GM23338 (cell line): ENCODE measurements around the gene PILRB. TPM values are rescaled to one million over a fixed set of nuclear protein-coding genes. Genes with fewer than 3 reads are reported as not detected.

Experiments used
- ATAC-seq: fragments of 200-7000 bp; cut with Tn5 transposase; 3 replicates; pipeline ENCODE4 v1.9.1; 2020
- DNase-seq: peaks from one replicate; pipeline ENCODE4 v3.0.0-alpha.2; 2015; ENCODE audit warnings: low spot score
- H2AFZ ChIP-seq: fragments of 200-600 bp; sonication (generic); 2 replicates; pipeline ENCODE4 v1.8.0; 2016; ENCODE audit warnings: antibody characterized with exemption, mild to moderate bottlenecking, moderate library complexity
- H3F3A ChIP-seq: fragments of 200-600 bp; sonication (generic); replicated peaks from 2 replicates; pipeline ENCODE4 v1.8.0; 2017; ENCODE audit warnings: antibody characterized with exemption, mixed run types, low read depth
- H3K27ac ChIP-seq: fragments of 200-600 bp; sonication (generic); 2 replicates; pipeline ENCODE4 v1.6.1; 2016; ENCODE audit warnings: low read depth
- H3K27me3 ChIP-seq: fragments of 200-600 bp; sonication (generic); 2 replicates; pipeline ENCODE4 v1.8.0; 2016; ENCODE audit warnings: mild to moderate bottlenecking, mixed run types, moderate library complexity; ENCODE audit not compliant: insufficient read depth
- H3K36me3 ChIP-seq: fragments of 200-600 bp; sonication (generic); 2 replicates; pipeline ENCODE4 v1.8.0; 2016; ENCODE audit warnings: mild to moderate bottlenecking; ENCODE audit not compliant: insufficient read depth
- H3K4me1 ChIP-seq: fragments of 200-600 bp; sonication (generic); 2 replicates; pipeline ENCODE4 v1.8.0; 2016; ENCODE audit warnings: mild to moderate bottlenecking, moderate library complexity; ENCODE audit not compliant: insufficient read depth
- H3K4me2 ChIP-seq: fragments of 200-600 bp; sonication (generic); 2 replicates; pipeline ENCODE4 v1.7.1; 2017; ENCODE audit warnings: mixed run types
- H3K4me3 ChIP-seq: fragments of 200-600 bp; sonication (generic); 2 replicates; pipeline ENCODE4 v1.6.1; 2016; ENCODE audit warnings: mixed run types
- H3K79me2 ChIP-seq: fragments of 200-600 bp; sonication (generic); replicated peaks from 2 replicates; pipeline ENCODE4 v1.8.0; 2017; ENCODE audit warnings: mild to moderate bottlenecking; ENCODE audit not compliant: insufficient read depth
- H3K9me2 ChIP-seq: fragments of 200-600 bp; sonication (generic); 2 replicates; pipeline ENCODE4 v1.8.0; 2017; ENCODE audit not compliant: insufficient read depth
- H4K20me1 ChIP-seq: fragments of 200-600 bp; sonication (generic); replicated peaks from 2 replicates; pipeline ENCODE4 v1.8.0; 2017; ENCODE audit warnings: mild to moderate bottlenecking; ENCODE audit not compliant: insufficient read depth
- H3K27ac Mint-ChIP-seq: 2 replicates; pipeline ENCODE4 v1.8.0; 2020; ENCODE audit warnings: inconsistent platforms, mild to moderate bottlenecking, moderate library complexity, mixed read lengths
- H3K27me3 Mint-ChIP-seq: 3 replicates; pipeline ENCODE4 v1.8.0; 2022; ENCODE audit warnings: low read depth, mild to moderate bottlenecking, moderate library complexity, mixed read lengths, inconsistent platforms; ENCODE audit not compliant: insufficient read depth, poor library complexity
- H3K36me3 Mint-ChIP-seq: 3 replicates; pipeline ENCODE4 v1.8.0; 2021; ENCODE audit warnings: low read depth, mild to moderate bottlenecking, inconsistent platforms, moderate library complexity, mixed read lengths
- H3K4me1 Mint-ChIP-seq: 3 replicates; pipeline ENCODE4 v1.8.0; 2020; ENCODE audit warnings: mild to moderate bottlenecking, inconsistent platforms, mixed read lengths
- H3K4me3 Mint-ChIP-seq: 3 replicates; pipeline ENCODE4 v1.8.0; 2021; ENCODE audit warnings: moderate library complexity, mild to moderate bottlenecking, inconsistent platforms, mixed read lengths
- H3K9me3 Mint-ChIP-seq: 3 replicates; pipeline ENCODE4 v1.8.0; 2020; ENCODE audit warnings: moderate library complexity, mild to moderate bottlenecking, inconsistent platforms, mixed read lengths
- CREB1 ChIP-seq: fragments of 250-450 bp; sonication (Bioruptor Pico); IDR thresholded peaks from 2 replicates; pipeline ENCODE4 v1.5.0; 2020; ENCODE audit warnings: low read depth, mild to moderate bottlenecking, moderate library complexity
- CTCF ChIP-seq, 2 experiments: fragments of 200-600 bp in 1 of 2; sonication (generic) in 1 of 2; conservative IDR thresholded peaks; 2 replicates each; pipeline versions ENCODE4 v1.5.1 to v1.6.1; 2016 to 2017; ENCODE audit warnings: antibody characterized with exemption in 2 of 2, low read depth in 2 of 2, mild to moderate bottlenecking in 2 of 2, moderate library complexity in 1 of 2
- EZH2 ChIP-seq: fragments of 200-600 bp; sonication (generic); IDR thresholded peaks from one replicate; pipeline ENCODE4 v1.8.0; 2017; ENCODE audit warnings: antibody characterized with exemption, mild to moderate bottlenecking, low read depth; ENCODE audit not compliant: unreplicated experiment
- EZH2phosphoT487 ChIP-seq: fragments of 200-600 bp; sonication (generic); IDR thresholded peaks from one replicate; pipeline ENCODE4 v1.8.1; 2018; ENCODE audit warnings: antibody characterized with exemption; ENCODE audit not compliant: unreplicated experiment
- JUNB ChIP-seq: IDR thresholded peaks from one replicate; pipeline ENCODE4 v1.6.1; 2016; ENCODE audit warnings: antibody characterized with exemption; ENCODE audit not compliant: unreplicated experiment
- NANOG ChIP-seq: IDR thresholded peaks from 2 replicates; pipeline ENCODE4 v1.6.1; 2016; ENCODE audit warnings: antibody characterized with exemption, borderline replicate concordance
- POLR2AphosphoS5 ChIP-seq: IDR thresholded peaks from 2 replicates; pipeline ENCODE4 v1.6.1; 2016; ENCODE audit warnings: antibody characterized with exemption, low read depth
- REST ChIP-seq: IDR thresholded peaks from one replicate; pipeline ENCODE4 v1.6.1; 2018; ENCODE audit warnings: antibody characterized with exemption; ENCODE audit not compliant: unreplicated experiment
- STAT1 ChIP-seq: IDR thresholded peaks from one replicate; pipeline ENCODE4 v1.6.1; 2016; ENCODE audit warnings: antibody characterized with exemption; ENCODE audit not compliant: unreplicated experiment
- ZNF114 ChIP-seq: fragments of 250-450 bp; sonication (Bioruptor Pico); IDR thresholded peaks from 2 replicates; pipeline ENCODE4 v1.5.0; 2020; ENCODE audit warnings: mild to moderate bottlenecking, moderate library complexity
- ZNF331 ChIP-seq: fragments of 250-450 bp; sonication (Bioruptor Pico); IDR thresholded peaks from 2 replicates; pipeline ENCODE4 v1.5.0; 2020; ENCODE audit warnings: low read depth, mild to moderate bottlenecking, moderate library complexity
- polyA plus RNA-seq: library from polyadenylated mRNA; unstranded; fragments of >200 nt; fragmentation: Nextera tagmentation; extraction: Ambion mirVana; gene quantifications from 2 replicates; pipeline ENCODE4 v1.2.1, GENCODE V29; 2016
- total RNA-seq: library from RNA; depleted of rRNA; stranded (reverse); fragments of >200 nt; shearing (Covaris generic); gene quantifications from 2 replicates; pipeline ENCODE4 v1.2.3, GENCODE V29; 2014
- TF ChIP-seq, protein P1 (sequence below): IDR thresholded peaks from 2 replicates; pipeline ENCODE4 v1.6.1; 2016; ENCODE audit warnings: antibody characterized with exemption
- TF ChIP-seq, protein P2 (sequence below): fragments of 250-450 bp; sonication (Bioruptor Pico); IDR thresholded peaks from 2 replicates; pipeline ENCODE4 v1.5.0; 2020; ENCODE audit warnings: mild to moderate bottlenecking, moderate library complexity

Gene PILRB
- total and polyA plus RNA-seq, 2 experiments from 2014 or later: 25.3 to 43.0 TPM

GRCh38 chr7:100371561-100372171, 13.7 kb downstream of the PILRB start:
- Histone ChIP-seq H3K79me2 (no peaks in the 10 kb centered on the region), H3K36me3 (no peaks in the 10 kb centered on the region), H3K27ac (no peak overlapping the region), H3K4me3 (no peak overlapping the region), H3K9me2 (no peaks in the 10 kb centered on the region), H3K27me3 (no peaks in the 10 kb centered on the region), H3K4me2 (no peak overlapping the region; the same call in 1 of the 2 replicates), H3F3A (0 out of 2 replicates have a peak, but pooled peaks cover 7% of the 10 kb centered on the region), H3K4me1 (peaks cover 13% of the 10 kb centered on the region), H4K20me1 (no peaks in the 10 kb centered on the region; the same call in none of the 2 replicates), H2AFZ (no peak overlapping the region)
- Mint-ChIP-seq H3K9me3 (no peaks in the 10 kb centered on the region), H3K27me3 (peaks cover 8% of the 10 kb centered on the region), H3K4me3 (no peak overlapping the region), H3K27ac (no peak overlapping the region; the same call in 1 of the 2 replicates), H3K4me1 (peaks cover 43% of the 10 kb centered on the region), H3K36me3 (peaks cover 5% of the 10 kb centered on the region; the same call in 2 of the 3 replicates)
- no peak for ATAC-seq
- TF ChIP-seq EZH2 (no peak), ZNF331 (no peak), REST (no peak), EZH2phosphoT487 (no peak), NANOG (no peak), CREB1 (CRISPR knock-in tag) (no peak), POLR2AphosphoS5 (no peak), STAT1 (no peak), CTCF (conservative IDR thresholded peaks at IDR 0.05; ENCODE audit: low read depth in 2 of 2) (no peak), ZNF114 (CRISPR knock-in tag) (no peak), JUNB (no peak)
- TF ChIP-seq, protein P1, sequence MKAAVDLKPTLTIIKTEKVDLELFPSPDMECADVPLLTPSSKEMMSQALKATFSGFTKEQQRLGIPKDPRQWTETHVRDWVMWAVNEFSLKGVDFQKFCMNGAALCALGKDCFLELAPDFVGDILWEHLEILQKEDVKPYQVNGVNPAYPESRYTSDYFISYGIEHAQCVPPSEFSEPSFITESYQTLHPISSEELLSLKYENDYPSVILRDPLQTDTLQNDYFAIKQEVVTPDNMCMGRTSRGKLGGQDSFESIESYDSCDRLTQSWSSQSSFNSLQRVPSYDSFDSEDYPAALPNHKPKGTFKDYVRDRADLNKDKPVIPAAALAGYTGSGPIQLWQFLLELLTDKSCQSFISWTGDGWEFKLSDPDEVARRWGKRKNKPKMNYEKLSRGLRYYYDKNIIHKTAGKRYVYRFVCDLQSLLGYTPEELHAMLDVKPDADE: no peak
- TF ChIP-seq, protein P2, sequence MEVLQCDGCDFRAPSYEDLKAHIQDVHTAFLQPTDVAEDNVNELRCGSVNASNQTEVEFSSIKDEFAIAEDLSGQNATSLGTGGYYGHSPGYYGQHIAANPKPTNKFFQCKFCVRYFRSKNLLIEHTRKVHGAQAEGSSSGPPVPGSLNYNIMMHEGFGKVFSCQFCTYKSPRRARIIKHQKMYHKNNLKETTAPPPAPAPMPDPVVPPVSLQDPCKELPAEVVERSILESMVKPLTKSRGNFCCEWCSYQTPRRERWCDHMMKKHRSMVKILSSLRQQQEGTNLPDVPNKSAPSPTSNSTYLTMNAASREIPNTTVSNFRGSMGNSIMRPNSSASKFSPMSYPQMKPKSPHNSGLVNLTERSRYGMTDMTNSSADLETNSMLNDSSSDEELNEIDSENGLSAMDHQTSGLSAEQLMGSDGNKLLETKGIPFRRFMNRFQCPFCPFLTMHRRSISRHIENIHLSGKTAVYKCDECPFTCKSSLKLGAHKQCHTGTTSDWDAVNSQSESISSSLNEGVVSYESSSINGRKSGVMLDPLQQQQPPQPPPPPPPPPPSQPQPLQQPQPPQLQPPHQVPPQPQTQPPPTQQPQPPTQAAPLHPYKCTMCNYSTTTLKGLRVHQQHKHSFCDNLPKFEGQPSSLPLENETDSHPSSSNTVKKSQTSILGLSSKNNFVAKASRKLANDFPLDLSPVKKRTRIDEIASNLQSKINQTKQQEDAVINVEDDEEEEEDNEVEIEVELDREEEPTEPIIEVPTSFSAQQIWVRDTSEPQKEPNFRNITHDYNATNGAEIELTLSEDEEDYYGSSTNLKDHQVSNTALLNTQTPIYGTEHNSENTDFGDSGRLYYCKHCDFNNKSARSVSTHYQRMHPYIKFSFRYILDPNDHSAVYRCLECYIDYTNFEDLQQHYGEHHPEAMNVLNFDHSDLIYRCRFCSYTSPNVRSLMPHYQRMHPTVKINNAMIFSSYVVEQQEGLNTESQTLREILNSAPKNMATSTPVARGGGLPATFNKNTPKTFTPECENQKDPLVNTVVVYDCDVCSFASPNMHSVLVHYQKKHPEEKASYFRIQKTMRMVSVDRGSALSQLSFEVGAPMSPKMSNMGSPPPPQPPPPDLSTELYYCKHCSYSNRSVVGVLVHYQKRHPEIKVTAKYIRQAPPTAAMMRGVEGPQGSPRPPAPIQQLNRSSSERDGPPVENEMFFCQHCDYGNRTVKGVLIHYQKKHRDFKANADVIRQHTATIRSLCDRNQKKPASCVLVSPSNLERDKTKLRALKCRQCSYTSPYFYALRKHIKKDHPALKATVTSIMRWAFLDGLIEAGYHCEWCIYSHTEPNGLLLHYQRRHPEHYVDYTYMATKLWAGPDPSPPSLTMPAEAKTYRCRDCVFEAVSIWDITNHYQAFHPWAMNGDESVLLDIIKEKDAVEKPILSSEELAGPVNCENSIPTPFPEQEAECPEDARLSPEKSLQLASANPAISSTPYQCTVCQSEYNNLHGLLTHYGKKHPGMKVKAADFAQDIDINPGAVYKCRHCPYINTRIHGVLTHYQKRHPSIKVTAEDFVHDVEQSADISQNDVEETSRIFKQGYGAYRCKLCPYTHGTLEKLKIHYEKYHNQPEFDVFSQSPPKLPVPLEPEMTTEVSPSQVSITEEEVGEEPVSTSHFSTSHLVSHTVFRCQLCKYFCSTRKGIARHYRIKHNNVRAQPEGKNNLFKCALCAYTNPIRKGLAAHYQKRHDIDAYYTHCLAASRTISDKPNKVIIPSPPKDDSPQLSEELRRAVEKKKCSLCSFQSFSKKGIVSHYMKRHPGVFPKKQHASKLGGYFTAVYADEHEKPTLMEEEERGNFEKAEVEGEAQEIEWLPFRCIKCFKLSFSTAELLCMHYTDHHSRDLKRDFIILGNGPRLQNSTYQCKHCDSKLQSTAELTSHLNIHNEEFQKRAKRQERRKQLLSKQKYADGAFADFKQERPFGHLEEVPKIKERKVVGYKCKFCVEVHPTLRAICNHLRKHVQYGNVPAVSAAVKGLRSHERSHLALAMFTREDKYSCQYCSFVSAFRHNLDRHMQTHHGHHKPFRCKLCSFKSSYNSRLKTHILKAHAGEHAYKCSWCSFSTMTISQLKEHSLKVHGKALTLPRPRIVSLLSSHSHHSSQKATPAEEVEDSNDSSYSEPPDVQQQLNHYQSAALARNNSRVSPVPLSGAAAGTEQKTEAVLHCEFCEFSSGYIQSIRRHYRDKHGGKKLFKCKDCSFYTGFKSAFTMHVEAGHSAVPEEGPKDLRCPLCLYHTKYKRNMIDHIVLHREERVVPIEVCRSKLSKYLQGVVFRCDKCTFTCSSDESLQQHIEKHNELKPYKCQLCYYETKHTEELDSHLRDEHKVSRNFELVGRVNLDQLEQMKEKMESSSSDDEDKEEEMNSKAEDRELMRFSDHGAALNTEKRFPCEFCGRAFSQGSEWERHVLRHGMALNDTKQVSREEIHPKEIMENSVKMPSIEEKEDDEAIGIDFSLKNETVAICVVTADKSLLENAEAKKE (CRISPR knock-in tag): no peak
- DNase-seq: no peak
